Cardiac atrium fibroblast (primary cell): Measurements from ENCODE around the gene UNKL. TPM values are rescaled to one million over a fixed set of nuclear protein-coding genes. Genes with fewer than 3 reads are reported as not detected.

ENCODE experiments used
- total RNA-seq: library from RNA; depleted of rRNA; stranded (reverse); fragments of >200 nt; gene quantifications from 2 replicates; pipeline ENCODE4 v1.2.3, GENCODE V29; 2015

The UNKL gene, protein sequence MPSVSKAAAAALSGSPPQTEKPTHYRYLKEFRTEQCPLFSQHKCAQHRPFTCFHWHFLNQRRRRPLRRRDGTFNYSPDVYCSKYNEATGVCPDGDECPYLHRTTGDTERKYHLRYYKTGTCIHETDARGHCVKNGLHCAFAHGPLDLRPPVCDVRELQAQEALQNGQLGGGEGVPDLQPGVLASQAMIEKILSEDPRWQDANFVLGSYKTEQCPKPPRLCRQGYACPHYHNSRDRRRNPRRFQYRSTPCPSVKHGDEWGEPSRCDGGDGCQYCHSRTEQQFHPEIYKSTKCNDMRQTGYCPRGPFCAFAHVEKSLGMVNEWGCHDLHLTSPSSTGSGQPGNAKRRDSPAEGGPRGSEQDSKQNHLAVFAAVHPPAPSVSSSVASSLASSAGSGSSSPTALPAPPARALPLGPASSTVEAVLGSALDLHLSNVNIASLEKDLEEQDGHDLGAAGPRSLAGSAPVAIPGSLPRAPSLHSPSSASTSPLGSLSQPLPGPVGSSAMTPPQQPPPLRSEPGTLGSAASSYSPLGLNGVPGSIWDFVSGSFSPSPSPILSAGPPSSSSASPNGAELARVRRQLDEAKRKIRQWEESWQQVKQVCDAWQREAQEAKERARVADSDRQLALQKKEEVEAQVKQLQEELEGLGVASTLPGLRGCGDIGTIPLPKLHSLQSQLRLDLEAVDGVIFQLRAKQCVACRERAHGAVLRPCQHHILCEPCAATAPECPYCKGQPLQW
- total RNA-seq: 23.3 and 27.6 TPM in 2 replicates

DNA sequence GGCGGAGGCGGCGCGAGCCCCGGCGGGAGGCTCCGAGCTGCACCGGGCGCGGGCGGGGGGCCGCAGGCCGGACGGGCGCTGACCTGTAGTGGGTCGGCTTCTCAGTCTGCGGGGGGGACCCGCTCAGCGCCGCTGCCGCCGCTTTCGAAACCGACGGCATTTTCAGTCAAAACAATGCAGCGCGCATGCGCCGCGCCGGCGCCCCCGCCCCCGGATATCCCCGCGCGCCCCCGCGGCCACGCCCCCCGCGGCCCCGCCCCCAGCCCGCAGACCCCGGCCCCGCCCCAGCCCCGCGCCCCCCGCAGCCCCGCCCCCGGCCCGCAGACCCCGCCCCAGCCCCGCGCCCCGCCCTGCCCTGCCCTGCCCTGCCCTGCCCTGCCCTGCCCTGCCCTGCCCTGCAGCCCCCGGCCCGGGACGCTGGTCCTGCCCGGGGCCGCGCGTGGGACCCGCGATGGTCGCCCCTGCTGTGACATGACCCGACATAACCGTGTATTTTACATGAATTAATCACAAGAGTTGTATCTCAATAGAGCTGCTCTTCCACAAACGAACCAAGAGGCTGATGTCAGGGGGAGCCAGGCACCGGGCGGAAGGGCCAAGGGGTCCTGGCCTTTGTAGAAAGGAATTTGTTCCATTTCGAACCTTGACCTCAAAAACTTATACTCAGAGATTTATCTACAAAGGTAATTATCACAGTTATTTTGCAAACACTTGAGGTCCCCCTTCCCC is at the start of gene UNKL:
Gene UNKL (minus strand): TSS at position 173 of the 729 bp plus-strand sequence. CDS start 13 bp downstream, at position 160.

DNA sequence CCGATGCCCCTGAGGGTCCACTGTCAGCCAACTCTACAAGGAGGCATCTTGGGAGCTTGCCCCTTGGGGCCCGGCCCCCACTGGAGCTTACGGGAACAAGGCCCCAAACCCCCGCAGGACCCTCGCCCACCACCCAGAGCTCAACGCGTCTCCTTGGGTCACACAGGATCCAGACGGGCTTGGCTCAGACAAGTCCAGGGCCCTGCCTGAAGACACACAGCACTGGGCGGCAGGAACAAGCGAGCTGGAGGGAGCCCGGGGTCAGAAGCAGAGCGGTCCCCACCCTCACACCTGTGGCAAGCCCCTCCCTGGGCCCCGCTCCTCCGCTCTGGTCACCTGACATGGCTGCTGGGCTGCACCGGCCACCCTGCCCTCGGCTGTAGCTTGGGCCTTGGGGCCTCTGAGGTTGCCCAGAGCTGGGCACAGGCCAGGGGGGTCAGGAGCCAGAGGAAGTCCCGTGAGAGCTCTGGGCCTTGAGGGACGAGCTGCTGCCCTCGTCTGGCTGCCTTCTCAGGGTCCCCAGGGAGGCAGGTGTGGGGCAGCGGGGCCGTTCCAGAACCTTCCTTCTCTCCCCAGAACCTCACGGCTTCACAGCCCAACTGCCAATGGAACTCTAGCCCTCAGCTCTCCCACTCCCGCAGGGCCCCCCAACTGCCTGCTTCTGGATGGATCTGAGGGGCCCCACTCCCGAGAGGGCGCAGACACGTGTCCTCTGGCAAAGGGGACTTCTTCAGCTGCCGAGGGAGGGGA is 29.7 kb upstream of the UNKL start, which contains the start of gene CCDC154:
Gene CCDC154 (minus strand): TSS at position 577 of the 750 bp plus-strand sequence. CDS start 234 bp downstream, at position 343.

DNA sequence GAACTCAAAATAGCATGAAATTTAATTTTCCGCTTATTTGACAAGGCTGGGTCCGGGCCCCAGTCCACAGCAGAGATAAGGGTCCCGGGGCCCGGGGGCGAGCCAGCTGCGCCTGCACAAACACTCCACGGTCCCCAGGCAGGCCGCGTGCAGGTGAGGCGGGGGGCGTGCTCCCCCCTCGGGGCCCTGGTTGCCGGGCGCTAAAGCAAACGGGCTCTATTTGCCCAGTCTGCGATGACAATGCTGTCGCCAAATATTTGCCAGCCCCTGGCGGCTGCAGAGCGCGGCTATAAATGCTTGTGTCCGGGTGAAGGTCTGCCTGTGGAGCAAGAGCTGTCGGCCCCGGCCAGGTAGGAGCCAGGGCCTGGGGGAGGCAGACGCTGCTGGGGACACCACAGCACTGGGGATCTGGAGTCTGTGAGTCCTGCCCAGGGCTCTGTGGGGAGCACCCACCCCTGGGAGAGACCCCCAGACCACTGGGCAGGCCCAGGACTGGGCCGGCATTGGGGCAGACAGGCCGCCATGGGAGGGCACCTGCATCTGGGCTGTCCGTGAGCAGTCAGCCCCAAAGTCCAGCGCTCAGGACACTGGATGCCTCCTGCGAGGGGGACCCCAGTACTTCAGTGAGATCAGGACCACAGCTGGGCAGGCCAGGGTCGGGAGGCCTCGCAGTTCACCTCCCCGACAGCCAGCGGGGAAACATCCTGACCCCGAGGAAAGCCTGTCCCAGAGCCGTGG is 16.4 kb upstream of the UNKL start, which contains the start of gene PERCC1:
Gene PERCC1 (plus strand): TSS at position 320 of the 738 bp plus-strand sequence. CDS start 1,516 bp downstream, outside the sequence.

DNA sequence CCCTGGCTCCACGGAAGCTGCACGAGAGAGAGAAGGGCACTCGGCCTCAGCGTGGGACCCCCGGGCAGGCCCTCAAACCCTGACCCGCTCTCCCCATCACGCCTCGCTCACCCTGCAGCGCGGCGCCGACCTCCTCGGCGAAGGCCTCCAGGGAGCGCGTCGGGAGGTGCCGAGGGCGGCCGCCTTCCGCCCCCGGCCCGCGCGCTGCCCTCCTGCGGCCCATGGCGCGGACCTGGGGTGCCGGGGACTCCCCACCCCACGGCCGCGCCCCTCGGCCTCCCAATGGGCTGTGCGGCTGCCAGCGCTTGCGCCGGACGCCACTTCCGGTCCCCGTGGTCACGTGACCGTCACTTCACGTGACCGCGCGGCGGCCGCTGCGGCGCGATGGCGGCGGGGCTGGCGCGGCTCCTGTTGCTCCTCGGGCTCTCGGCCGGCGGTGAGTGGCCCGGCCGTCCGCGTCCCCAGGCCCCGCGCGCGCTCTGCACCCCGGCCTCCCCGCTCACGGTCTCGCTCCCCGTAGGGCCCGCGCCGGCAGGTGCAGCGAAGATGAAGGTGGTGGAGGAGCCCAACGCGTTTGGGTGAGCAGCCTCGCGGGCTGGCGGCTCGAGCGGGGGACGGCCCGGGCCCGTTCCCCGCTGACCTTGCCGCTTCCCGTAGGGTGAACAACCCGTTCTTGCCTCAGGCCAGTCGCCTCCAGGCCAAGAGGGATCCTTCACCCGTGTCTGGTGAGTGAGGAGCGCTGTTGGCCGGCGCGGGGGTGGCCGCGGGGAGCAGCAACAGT is 62.7 kb downstream of the UNKL start, which contains the start of the genes GNPTG and TSR3:
Gene GNPTG (plus strand): TSS at position 350 of the 781 bp plus-strand sequence. CDS start 35 bp downstream, at position 385.
Gene TSR3 (minus strand): TSS at position 297 of the 781 bp plus-strand sequence. CDS start 74 bp downstream, at position 223.

GRCh38 chr16:1333149-1333812 is 81.2 kb downstream of the UNKL start, which contains the start of gene BAIAP3:
BAIAP3 (plus strand) TSS chr16:1333645; CDS start chr16:1338550, 4,905 bp downstream.

Other genes with a start within 250 kb of the UNKL start
- gene TPSG1, start 189.4 kb downstream of the UNKL start, total RNA-seq: not detected in 2 replicates
- gene TPSB2, start 184.5 kb downstream of the UNKL start, total RNA-seq: not detected in 2 replicates
- gene TPSAB1, start 174.0 kb downstream of the UNKL start, total RNA-seq: not detected in 2 replicates
- not detected in 2 replicates for gene TPSD1, start 158.6 kb downstream of the UNKL start, total RNA-seq
- 38.5 and 48.8 TPM in 2 replicates for gene UBE2I, start 105.1 kb downstream of the UNKL start, total RNA-seq
- 1.8 and 4.7 TPM in 2 replicates for gene BAIAP3, start 81.1 kb downstream of the UNKL start, total RNA-seq
- gene TSR3, start 62.8 kb downstream of the UNKL start, total RNA-seq: 63.0 and 88.6 TPM in 2 replicates
- gene GNPTG, start 62.8 kb downstream of the UNKL start, total RNA-seq: 67.3 and 73.7 TPM in 2 replicates
- gene UQCC4, start 6.0 kb upstream of the UNKL start, total RNA-seq: 15.2 and 18.0 TPM in 2 replicates
- gene PERCC1, start 16.4 kb upstream of the UNKL start, total RNA-seq: not detected in 2 replicates
- not detected in 2 replicates for gene CCDC154, start 29.9 kb upstream of the UNKL start, total RNA-seq
- gene CLCN7, start 60.3 kb upstream of the UNKL start, total RNA-seq: 33.6 and 39.5 TPM in 2 replicates
- not detected in 2 replicates for gene PTX4, start 74.2 kb upstream of the UNKL start, total RNA-seq
- gene TELO2, start 78.7 kb upstream of the UNKL start, total RNA-seq: 6.3 and 13.9 TPM in 2 replicates
- gene TMEM204, start 119.0 kb upstream of the UNKL start, total RNA-seq: 28.8 and 34.3 TPM in 2 replicates
- gene IFT140, start 197.4 kb upstream of the UNKL start, total RNA-seq: 9.4 and 12.0 TPM in 2 replicates
- gene CRAMP1, start 197.7 kb upstream of the UNKL start, total RNA-seq: 6.7 and 11.2 TPM in 2 replicates